ENCODE data around the gene MCF2L2. TPM values are rescaled to one million over a fixed set of nuclear protein-coding genes. Genes with fewer than 3 reads are reported as not detected.

MCF2L2 gene
- polyA plus RNA-seq, 1 donor from 2014 or later = 9.3 TPM

DNA sequence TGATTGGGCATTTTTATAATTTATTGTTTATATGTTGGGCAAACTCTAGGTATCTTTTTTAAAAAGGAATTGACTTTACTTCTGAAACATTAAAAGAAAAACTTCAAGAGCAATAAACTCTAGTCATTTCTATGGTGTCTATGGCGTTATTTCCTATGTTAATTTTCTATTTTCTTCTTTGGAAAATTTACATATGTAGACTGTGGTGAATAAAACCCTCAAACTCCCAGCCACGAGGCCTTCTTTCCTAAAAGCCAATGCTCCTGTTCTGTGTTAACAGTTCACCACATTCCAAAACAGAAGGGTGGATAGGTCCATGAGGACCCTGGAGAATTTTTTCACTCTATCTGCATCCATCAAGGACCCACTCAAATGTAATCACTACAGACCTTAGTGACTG is 219.6 kb downstream of the MCF2L2 start:
- no peak overlapping the region for H3K4me2 ChIP-seq (ENCODE audit: low read length)
- H3K27ac ChIP-seq (ENCODE audit: low read length) = no peak overlapping the region
- no peaks in the 10 kb centered on the region for H3F3A ChIP-seq (ENCODE audit: insufficient read depth, low read length, poor library complexity, severe bottlenecking)
- H2AFZ ChIP-seq (ENCODE audit: low read depth, low read length) = no peak overlapping the region
- H3K36me3 ChIP-seq (ENCODE audit: insufficient read depth, low read length) = no peaks in the 10 kb centered on the region
- no peak overlapping the region for H3K4me3 ChIP-seq (ENCODE audit: low read length)
- no peaks in the 10 kb centered on the region for H3K9me2 ChIP-seq (ENCODE audit: insufficient read depth, low read length)
- H4K20me1 ChIP-seq (ENCODE audit: insufficient read depth) = no peaks in the 10 kb centered on the region
- no peaks in the 10 kb centered on the region for H3K79me2 ChIP-seq (replicated peaks; ENCODE audit: insufficient read depth, low read length)
- no peak for TF ChIP-seq EP300 (conservative IDR thresholded peaks at IDR 0.05; ENCODE audit: poor library complexity, severe bottlenecking)
- TF ChIP-seq MXI1 (conservative IDR thresholded peaks at IDR 0.05; ENCODE audit: poor library complexity, severe bottlenecking) = no peak
- TF ChIP-seq TAF1 (IDR thresholded peaks at IDR 0.05; ENCODE audit: low read depth) = no peak
- no peak for TF ChIP-seq RAD21 (conservative IDR thresholded peaks at IDR 0.05)
- TF ChIP-seq, protein P1, sequence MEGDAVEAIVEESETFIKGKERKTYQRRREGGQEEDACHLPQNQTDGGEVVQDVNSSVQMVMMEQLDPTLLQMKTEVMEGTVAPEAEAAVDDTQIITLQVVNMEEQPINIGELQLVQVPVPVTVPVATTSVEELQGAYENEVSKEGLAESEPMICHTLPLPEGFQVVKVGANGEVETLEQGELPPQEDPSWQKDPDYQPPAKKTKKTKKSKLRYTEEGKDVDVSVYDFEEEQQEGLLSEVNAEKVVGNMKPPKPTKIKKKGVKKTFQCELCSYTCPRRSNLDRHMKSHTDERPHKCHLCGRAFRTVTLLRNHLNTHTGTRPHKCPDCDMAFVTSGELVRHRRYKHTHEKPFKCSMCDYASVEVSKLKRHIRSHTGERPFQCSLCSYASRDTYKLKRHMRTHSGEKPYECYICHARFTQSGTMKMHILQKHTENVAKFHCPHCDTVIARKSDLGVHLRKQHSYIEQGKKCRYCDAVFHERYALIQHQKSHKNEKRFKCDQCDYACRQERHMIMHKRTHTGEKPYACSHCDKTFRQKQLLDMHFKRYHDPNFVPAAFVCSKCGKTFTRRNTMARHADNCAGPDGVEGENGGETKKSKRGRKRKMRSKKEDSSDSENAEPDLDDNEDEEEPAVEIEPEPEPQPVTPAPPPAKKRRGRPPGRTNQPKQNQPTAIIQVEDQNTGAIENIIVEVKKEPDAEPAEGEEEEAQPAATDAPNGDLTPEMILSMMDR (IDR thresholded peaks at IDR 0.05; ENCODE audit: poor library complexity, severe bottlenecking) = no peak
- TF ChIP-seq SMC3 (conservative IDR thresholded peaks at IDR 0.05; ENCODE audit: poor library complexity) = no peak
- no peak for TF ChIP-seq POLR2AphosphoS5 (IDR thresholded peaks at IDR 0.05)
- TF ChIP-seq, protein P2, sequence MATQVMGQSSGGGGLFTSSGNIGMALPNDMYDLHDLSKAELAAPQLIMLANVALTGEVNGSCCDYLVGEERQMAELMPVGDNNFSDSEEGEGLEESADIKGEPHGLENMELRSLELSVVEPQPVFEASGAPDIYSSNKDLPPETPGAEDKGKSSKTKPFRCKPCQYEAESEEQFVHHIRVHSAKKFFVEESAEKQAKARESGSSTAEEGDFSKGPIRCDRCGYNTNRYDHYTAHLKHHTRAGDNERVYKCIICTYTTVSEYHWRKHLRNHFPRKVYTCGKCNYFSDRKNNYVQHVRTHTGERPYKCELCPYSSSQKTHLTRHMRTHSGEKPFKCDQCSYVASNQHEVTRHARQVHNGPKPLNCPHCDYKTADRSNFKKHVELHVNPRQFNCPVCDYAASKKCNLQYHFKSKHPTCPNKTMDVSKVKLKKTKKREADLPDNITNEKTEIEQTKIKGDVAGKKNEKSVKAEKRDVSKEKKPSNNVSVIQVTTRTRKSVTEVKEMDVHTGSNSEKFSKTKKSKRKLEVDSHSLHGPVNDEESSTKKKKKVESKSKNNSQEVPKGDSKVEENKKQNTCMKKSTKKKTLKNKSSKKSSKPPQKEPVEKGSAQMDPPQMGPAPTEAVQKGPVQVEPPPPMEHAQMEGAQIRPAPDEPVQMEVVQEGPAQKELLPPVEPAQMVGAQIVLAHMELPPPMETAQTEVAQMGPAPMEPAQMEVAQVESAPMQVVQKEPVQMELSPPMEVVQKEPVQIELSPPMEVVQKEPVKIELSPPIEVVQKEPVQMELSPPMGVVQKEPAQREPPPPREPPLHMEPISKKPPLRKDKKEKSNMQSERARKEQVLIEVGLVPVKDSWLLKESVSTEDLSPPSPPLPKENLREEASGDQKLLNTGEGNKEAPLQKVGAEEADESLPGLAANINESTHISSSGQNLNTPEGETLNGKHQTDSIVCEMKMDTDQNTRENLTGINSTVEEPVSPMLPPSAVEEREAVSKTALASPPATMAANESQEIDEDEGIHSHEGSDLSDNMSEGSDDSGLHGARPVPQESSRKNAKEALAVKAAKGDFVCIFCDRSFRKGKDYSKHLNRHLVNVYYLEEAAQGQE (IDR thresholded peaks at IDR 0.05; ENCODE audit: borderline replicate concordance) = no peak
- no peak for TF ChIP-seq EZH2 (IDR thresholded peaks at IDR 0.05; ENCODE audit: borderline replicate concordance, insufficient read depth, low read length, poor library complexity, severe bottlenecking)
- no peaks in the 10 kb centered on the region for H3K27me3 ChIP-seq (ENCODE audit: insufficient read depth, low read depth, low read length)
- no peak overlapping the region for H3K9ac ChIP-seq (ENCODE audit: low read length)
- H3K9me3 ChIP-seq (ENCODE audit: low read length) = no peaks in the 10 kb centered on the region

DNA sequence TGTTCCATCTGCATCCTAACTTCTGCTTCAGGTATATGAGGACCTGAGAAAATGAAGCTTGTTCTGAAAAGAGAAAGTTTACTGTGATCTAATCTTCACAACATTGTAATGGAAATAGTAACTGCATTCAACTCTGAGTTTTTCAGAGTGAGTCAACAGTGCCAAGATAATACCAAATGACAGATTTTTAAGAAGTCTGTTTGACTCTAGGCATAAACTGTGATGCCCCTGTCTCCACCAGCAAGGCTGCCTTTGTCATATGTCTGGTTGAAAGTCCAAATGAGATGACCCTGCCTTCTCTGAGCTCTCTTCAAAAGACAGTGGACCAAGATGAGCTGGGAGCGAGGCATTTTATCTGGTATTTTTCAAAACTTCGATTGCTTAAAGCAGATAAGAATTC is 220.2 kb downstream of the MCF2L2 start:
- H3F3A ChIP-seq (ENCODE audit: insufficient read depth, low read length, poor library complexity, severe bottlenecking) = no peaks in the 10 kb centered on the region
- no peak overlapping the region for H3K27ac ChIP-seq (ENCODE audit: low read length)
- no peaks in the 10 kb centered on the region for H3K36me3 ChIP-seq (ENCODE audit: insufficient read depth, low read length)
- no peaks in the 10 kb centered on the region for H3K9me2 ChIP-seq (ENCODE audit: insufficient read depth, low read length)
- TF ChIP-seq MXI1 (conservative IDR thresholded peaks at IDR 0.05; ENCODE audit: poor library complexity, severe bottlenecking) (no peak), EP300 (conservative IDR thresholded peaks at IDR 0.05; ENCODE audit: poor library complexity, severe bottlenecking) (no peak), EZH2 (IDR thresholded peaks at IDR 0.05; ENCODE audit: borderline replicate concordance, insufficient read depth, low read length, poor library complexity, severe bottlenecking) (no peak)
- TF ChIP-seq, protein P1 (IDR thresholded peaks at IDR 0.05; ENCODE audit: poor library complexity, severe bottlenecking) = no peak
- TF ChIP-seq, protein P2 (IDR thresholded peaks at IDR 0.05; ENCODE audit: borderline replicate concordance) = no peak
- no peaks in the 10 kb centered on the region for H3K9me3 ChIP-seq (ENCODE audit: low read length)
- no peak overlapping the region for H2AFZ ChIP-seq (ENCODE audit: low read depth, low read length)
- no peaks in the 10 kb centered on the region for H3K27me3 ChIP-seq (ENCODE audit: insufficient read depth, low read depth, low read length)
- no peak overlapping the region for H3K9ac ChIP-seq (ENCODE audit: low read length)
- H3K79me2 ChIP-seq (replicated peaks; ENCODE audit: insufficient read depth, low read length) = no peaks in the 10 kb centered on the region
- H3K4me3 ChIP-seq (ENCODE audit: low read length) = no peak overlapping the region
- no peaks in the 10 kb centered on the region for H4K20me1 ChIP-seq (ENCODE audit: insufficient read depth)
- H3K4me2 ChIP-seq (ENCODE audit: low read length) = no peak overlapping the region
